NCI-H2029 treated with DMSO at 0.1 percent for 48 hours (cell line): Measurements from ENCODE around the gene FRS2.
A peak's percentile ranks its signal among the peaks of the same experiment; 100 is the strongest.
"Not testable (repeated sequence)": the region's sequence is repeated elsewhere in the genome, so short reads cannot be mapped to it uniquely, and the experiment has no call there.

Experiments
- DNase-seq: peaks from one replicate; lab custom pipeline; 2025; lab: John Stamatoyannopoulos, UW

Gene FRS2

DNA sequence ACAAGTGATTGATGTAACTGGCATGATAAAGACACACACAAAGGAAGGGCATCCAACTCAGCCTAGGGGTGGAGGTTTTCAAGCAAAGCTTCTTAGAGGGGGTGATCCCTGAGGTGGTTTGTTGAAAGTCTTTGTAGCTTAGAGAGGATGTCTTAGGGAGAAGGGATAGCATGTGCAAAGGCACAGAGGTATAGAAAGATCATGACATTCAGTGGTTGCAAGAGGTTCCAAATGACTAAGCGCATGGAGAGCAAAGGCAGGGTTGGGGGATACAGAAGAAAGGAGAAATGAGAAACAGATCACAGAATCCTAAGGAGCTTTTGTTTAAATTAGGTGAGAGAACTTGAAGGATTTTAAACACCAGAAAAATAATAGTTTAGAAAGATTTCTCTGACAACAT, 109.9 kb downstream of the FRS2 start:
- no peak for DNase-seq

DNA sequence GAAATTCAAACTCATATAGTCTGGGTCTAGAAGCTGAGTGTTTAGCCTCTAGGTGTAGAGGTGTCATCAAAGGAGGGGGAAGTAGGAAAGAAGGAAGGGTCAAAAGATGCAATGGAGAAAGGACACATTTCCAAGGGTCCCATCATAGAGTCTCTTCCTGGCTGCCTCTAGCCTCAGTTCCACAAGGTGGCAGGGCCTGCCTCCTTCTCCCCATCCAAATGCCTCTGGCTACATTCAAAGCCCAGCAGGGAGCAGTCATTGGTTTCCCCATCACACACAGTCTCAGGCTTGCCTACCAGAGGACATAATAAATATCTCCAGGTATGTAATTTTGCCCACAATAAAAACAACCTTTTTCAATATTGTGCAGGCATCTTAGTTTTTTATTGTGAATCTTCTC, 113.0 kb downstream of the FRS2 start:
- DNase-seq, result no peak

DNA sequence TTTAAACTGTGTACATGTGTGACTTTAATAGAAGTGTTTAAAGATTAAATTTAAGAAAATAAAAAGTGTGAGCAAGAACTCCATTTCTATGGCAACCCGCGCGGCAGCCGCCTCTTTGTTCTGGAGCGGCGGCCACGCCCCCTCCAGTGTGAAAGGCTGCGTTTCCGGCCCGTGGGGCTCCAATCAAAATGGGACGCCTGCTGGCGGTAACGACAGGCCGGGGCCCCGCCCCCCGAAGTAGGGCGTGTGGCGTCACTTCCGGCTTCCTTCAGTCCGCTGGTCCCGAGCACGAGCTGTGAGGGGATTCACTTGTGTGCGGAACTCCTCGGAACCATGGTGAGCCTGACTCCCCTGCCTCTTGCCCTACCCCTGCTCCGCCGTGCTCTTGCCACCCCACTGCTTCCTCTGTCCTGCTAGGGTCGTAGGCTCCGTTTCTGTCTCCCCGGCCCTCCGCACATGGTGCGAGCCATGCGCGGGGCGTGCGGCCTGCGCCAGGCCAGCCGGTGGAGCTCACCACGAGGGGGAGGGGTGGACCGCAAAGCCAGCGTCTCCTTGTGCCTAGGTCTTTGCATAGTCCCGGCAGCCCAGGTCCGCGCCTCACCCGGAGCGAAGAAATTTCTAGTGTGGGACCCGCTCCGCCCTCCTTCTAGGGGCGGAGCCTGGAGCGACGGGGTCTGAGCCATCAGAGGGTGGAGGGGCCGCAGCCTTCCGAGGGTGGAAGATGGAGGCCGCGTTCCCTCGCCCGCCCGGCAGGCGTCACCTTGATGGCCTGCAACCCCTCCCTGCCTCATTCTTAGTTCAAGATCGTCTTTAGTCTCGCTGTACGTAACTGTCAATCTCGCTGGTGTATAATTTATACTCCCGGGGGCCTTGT, 115.2 kb downstream of the FRS2 start, which contains the start of gene CCT2:
TSS of gene CCT2 (plus strand) at position 271 of the 874 bp plus-strand sequence. CDS start at position 334, 63 bp downstream.
- peak; percentile 82 for DNase-seq

DNA sequence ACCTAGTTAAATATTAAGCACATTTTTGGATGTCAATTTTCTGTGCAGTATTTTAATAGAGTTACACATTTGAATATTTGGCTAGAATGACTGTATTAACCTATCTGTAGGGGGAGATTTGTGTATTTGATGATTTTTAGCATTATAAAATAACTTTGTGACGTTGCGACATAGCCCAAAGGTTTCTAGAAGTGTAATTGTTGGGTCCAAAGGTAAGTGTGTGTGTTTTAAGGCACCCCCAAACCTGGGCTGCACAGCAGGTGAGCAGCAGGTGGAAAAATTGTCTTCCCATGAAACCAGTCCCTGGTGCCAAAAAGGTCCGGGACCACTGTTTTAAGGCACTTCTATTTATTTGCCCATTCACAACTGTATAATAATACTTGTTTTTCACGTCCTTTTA, 118.3 kb downstream of the FRS2 start:
- no peak for DNase-seq

DNA sequence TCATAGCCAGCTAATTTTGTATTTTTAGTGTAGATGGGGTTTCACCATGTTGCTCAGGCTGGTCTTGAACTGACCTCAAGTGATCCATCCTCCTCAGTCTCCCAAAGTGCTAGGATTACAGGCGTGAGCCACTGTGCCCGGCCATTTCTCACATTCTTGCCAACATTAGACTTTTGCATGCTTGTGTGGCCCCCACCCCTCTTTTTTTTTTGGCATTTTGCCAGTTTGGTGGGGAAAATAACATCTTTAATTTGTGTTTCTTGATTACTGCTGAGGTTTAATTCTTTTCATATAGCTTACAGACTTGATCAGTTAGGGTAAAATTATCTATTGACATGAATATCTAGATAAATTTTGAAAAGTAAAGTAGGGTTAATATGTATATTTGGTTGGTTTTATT, 118.9 kb downstream of the FRS2 start:
- DNase-seq, result no peak

DNA sequence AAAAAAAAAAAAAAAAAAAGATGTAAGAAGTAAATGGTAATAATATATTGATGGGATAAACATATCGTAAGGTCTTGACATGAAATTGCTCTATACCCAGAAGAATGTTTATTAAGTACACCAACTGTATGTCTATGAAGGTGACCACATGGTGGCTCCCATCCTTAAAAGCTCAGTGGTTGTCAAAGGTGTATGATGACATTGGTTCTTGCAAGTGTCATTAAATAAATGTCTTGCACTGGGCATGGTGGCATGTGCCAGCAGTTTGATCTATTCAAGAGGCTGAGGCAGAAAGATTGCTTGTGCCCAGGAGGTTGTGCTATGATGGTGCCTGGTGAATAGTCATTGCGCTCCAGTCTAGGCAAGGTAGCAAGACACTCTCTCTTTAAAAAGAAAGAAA, 125.5 kb downstream of the FRS2 start:
- DNase-seq, result no peak

DNA sequence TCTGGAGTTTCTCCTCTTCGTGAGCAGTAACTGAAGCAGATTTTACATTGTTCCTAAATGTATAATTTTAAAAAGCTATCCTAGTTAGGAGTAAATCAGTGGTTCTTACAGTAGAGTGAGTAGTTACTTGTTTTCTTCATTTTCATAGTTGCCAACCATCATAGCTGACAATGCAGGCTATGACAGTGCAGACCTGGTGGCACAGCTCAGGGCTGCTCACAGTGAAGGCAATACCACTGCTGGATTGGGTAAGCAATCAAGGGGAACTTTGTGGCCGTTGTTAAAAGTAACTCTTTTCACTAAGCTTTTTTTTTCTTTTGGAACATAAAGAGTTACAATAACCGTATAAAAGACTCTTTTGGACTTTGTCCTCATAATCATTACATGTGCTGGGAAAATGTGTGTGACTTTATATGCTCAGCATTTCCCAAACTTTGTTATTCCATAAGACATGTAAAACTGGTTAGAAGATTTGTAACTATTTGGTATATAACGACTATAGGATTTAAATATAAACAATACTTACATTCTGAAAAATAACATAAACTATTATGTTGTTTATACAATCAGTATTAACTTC, 128.1 kb downstream of the FRS2 start:
- no peak for DNase-seq

DNA sequence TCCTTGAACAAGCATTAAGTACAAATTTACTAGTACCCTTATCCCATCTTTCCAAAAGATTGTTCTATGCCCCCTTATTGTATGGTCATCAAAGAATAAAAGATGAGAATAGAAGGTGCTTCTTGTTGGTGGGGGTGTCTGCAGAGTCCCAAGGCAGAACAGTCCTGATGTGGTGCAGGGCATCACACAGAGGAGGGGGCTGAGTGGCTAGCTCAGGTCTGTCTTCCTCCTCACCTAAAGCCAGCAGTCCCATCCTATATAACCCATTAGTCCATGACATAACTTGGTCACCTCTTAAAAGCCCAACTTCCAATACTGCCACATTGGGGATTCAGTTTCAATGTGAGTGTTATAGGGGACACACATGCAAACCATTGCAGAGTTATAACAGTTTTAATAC, 130.6 kb downstream of the FRS2 start:
- DNase-seq, result no peak

DNA sequence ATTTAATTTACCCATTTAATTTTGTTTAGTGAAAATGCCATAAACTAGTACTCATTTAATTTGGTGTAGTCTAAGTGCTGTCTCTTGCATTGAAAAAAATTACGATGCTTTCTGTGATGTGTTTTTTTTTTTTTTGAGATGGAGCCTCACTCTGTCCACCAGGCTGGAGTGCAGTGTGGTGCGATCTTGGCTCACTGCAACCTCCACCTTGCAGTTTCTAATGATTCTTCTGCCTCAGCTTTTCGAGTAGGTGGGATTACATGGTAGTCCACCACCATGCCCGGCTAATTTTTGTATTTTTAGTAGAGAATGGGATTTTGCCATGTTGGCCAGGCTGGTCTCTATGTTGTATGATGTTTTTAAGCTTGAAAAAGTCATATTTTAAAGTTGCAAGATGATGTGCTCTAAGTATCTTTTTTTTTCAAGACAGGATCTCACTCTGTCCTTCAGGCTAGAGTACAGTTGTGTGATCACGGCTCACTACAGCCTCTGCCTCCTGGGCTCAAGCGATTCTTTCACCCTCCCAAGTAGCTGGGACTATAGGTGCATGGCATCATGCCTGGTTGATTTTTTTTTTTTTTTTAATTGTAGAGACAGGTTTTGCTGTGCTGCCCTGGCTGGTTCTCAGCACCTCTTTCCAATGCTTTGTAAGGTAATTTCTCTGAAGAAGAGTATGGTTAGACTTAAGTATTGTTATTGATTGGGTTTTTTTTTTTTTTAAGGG, 131.9 kb downstream of the FRS2 start:
- no peak for DNase-seq

DNA sequence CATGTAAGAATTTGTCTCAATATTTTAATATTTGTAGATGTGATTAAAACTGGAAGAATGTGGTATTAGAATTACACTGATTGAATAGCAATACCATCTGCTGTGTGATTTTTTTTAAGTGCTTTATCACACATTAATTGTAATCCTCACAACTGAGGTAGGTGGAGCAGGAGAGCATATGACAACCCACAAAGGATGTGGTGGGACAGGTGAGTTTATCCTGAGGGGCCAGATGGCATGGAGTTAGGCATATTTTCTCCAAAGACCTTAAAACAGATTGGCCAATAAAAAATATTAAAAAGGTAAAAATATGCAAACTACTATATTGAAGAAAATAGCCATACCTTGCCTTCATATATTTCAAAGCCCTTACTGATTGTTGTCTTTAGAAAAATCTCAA, 132.8 kb downstream of the FRS2 start:
- no peak for DNase-seq

DNA sequence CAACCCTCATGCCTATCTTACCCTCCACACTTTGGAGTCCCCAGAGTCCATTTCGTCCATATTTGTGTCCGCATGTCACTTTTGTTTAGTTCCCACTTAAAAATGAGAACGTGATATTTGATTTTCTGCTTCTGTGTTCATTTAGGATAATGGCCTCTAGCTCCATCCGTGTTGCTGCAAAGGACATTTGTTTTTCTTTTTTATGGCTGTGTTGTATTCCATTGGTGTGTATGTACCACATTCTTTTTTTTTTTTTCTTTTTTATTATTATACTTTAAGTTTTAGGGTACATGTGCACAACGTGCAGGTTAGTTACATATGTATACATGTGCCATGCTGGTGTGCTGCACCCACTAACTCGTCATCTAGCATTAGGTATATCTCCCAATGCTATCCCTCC, 133.4 kb downstream of the FRS2 start:
- DNase-seq, result not testable (repeated sequence)

DNA sequence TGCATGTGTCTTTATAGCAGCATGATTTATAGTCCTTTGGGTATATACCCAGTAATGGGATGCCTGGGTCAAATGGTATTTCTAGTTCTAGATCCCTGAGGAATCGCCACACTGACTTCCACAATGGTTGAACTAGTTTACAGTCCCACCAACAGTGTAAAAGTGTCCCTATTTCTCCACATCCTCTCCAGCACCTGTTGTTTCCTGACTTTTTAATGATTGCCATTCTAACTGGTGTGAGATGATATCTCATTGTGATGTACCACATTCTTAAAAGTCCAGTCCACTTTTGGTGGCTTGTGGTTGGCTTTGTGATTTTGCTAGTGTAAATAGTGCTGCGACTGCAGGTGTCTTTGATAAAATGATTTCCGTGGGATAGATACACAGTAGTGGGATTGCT, 134.1 kb downstream of the FRS2 start:
- not testable (repeated sequence) for DNase-seq

DNA sequence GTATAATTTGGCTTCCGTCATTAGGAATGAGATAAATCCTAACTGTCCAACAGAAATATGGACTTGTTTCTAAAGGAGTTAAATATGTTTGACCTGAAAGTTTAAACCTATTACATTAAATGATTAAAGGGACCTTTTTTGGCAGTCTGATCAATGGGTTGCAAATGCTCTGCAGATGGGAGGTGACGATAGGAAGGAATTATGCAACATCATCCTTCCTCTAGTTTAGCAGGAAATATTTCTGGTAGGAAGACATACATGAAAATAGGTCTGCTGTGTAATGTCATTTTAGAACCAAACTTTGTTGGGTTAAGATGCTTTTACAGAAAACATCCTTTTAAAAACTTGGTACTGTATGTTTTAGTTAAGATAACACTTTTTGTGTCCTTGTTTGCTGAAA, 137.9 kb downstream of the FRS2 start:
- DNase-seq, result no peak

DNA sequence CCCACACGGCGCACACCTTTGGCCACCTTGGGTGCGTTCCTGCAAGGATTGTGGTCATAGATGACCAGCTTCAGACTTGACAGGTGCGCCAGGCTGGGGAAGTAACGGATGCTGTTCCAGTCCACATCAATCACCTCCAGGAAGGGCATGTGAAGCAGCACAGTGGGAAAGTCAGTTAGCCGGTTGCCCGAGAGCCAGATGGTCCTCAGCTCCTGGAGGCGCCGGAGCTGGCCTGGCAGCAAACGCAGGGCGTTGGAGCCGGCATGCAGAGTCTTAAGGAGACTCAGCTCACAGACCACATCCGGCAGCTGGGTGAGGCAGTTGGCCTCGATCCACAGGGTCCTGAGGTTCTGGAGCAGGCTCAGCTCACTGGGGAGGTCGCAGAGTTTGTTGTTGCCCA, 139.9 kb downstream of the FRS2 start:
- no peak for DNase-seq

DNA sequence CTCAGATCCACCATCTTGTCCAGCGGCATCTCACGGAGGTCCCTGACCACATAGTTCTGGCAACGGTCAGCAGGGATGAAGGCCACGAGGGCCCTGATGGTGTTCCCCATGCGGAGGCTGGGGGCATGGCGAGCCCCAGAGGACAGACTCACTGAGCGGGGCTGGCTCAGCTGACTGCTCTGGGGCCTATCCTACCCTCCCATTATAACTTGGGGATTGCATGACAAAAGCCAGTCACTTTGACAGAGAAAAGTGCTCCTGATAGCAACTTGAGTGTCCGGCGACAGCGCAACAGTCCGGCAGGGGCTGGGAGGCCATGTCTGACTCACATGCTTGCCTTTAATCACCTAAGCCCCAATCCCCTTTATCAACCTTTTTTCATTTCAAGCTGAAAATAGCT, 140.5 kb downstream of the FRS2 start, which contains the start of gene LRRC10:
TSS of gene LRRC10 (minus strand) at position 179 of the 400 bp plus-strand sequence. CDS start at position 110, 69 bp downstream.
- DNase-seq, result no peak

DNA sequence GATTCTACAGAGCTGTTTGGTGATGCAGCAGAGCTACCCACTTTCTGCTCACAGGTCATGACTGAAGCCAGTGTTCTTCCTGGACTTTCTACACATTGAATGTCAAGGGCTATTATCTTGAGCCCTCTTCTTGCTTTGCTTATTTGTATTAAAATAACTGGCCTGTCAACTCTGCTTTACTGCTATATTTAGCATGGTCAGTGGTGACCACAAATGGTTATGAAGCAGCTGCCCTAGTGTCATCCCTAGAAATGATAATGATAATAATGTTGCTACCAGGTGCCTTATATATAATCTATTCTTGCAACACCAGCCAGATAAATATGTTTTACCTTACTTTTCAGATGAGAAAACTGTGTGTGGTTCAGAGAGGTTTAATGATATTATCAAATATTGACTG, 143.2 kb downstream of the FRS2 start:
- no peak for DNase-seq

DNA sequence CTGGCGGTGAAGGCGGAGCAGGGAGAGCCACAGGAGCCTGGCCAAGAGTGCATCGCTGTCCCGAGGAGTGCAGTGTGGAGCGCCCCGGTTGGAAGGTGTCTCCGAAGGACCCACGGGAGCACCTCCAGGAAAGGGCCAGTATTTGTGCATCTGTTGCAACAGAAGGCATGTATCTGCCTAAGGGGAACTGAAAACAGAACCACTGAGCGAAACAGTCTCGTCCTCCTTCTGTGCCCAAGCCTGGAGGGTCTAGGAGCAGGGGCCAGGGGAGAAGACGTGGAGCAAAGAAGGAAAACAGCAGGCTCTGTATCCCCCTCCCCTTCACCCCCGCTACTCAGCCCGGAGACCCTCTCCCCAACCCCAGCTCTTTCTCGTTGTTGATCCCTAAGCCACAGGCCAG, 145.8 kb downstream of the FRS2 start:
- no peak for DNase-seq

DNA sequence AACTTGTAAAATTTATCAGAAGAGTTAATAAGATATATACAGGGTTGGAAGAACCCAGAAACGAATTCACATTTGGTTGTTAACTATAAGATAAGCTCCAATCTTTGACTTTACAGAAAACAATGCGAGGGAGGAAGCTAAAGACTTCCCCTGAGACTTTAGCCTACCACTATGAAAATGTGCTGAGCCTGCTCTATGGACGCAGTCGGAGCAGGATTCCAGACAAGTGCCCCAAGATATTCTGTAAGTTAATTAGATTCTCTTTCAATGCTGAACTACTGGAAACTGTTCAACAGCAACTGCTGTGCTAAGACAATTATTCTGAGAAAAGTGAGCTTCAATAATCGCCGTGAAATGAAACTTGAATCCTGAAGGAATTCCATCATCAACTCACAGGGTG, 148.9 kb downstream of the FRS2 start:
- no peak for DNase-seq

DNA sequence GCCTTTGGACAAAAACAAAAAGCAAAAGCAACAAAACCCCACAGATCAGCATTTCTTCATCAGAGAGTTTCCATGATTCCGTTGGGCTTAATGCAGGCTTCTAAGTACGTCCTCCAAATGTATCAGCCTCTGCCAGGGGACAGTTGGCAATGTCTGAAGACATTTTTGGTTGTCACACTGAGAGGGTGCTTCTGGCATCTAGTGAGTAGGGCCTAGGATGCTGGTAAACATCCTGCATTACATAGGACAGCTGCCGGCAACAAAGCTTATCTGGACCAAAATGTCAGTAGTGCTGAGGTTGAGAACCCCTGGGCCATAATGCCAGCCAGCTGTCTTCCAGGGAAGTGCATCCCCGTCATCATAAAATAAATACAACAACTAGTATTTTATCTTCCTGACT, 149.9 kb downstream of the FRS2 start:
- no peak for DNase-seq

DNA sequence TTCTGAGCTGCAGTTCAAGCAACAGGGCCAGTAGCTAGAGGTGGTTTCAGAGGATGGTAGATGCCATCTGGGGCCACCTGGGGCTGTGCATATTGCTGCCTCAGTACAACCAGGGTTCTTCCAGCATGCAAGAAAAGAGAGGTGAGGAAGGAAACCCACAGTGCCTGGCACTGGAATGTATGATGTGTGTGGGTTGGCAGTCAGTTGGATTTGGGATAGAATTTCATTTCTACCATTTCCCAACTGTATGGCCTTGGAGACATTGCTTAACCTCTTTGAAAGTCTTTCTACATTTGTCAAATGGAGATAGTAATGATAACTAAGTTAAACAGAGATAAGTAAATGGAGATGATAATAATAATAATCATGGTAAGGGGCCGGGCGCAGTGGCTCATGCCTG, 150.7 kb downstream of the FRS2 start:
- DNase-seq, result no peak

DNA sequence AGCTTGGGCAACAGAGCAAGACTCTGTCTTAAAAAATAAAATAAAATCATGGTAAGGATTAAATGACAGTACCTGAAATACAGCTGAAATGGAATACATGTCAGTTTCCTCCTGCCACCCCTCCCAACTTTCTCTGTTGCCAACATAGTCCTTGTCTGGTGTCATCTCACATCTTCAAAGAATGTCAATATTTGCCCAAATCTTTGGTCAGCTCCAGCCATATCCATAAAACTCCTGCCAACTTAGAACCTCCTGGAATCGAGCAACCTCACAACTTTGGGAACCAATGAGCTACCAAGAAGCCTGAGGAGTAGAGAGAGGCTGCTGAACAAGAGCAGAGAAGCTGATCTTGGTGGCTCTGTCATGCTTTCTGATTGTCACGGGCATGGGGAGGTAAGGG, 151.4 kb downstream of the FRS2 start:
- DNase-seq, result no peak

DNA sequence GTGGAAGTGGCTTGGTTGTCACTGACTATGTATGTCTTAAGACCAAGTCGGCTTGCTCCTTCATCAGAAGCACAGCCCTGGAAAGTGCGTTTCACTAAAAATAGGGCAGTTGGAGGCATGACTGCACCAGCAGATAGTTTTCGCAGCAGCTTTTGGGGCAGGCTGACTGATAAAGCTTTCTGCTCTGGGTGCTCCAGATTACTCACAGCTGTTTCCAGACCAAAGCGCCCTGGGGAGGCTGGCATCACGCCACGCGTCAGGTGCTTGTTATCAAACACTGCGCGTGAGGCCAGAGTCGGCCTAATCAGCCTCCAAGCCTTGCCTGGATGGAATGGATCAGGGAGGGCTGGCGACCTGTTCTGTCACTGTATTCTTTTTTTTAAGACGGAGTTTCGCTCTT, 153.8 kb downstream of the FRS2 start:
- no peak for DNase-seq

DNA sequence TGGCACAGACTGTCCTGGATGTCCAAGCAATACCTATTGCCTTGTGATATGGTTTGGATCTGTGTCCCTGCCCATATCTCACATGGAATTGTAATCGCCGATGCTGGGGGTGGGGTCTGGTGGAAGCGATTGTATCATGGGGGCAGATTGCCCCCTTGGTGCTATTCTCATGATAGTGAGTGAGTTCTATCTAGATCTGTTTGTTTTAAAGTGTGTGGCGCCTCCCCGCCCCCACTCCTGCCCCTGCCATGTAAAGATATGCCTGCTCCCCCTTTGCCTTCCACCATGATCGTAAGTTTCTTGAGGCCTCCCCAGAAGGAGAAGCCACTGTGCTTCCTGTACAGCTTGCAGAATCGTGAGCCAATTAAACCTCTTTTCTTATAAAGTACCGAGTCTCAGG, 157.3 kb downstream of the FRS2 start:
- DNase-seq, result no peak
